Heart right ventricle (tissue), 16 donors: ENCODE data around the gene CRYZL1. TPM values are rescaled to one million over a fixed set of nuclear protein-coding genes. Genes with fewer than 3 reads are reported as not detected.
A peak's percentile ranks its signal among the peaks of the same experiment; 100 is the strongest.

Experiments
- ATAC-seq, 8 donors: fragments of 200-7000 bp; cut with Tn5 transposase; one replicate each; pipeline ENCODE4 v1.9.1; 2020; ENCODE audit warnings: mild to moderate bottlenecking in 8 of 8, moderate library complexity in 8 of 8, moderate number of reproducible peaks in 1 of 8
- DNase-seq, 2 donors: peaks; one replicate each; pipeline ENCODE4 v3.0.0-alpha.2; 2020
- H3K27ac ChIP-seq, 10 donors: fragments of 200-600 bp; sonication (generic) in 2 of 10; one replicate each; pipeline versions ENCODE4 v1.5.0 to v1.8.0; 2020 to 2022; ENCODE audit warnings: mild to moderate bottlenecking in 3 of 10
- H3K27me3 ChIP-seq, 7 donors: fragments of 200-600 bp; one replicate each; pipeline ENCODE4 v1.8.0; 2021 to 2022; ENCODE audit warnings: mild to moderate bottlenecking in 2 of 7
- H3K36me3 ChIP-seq, 9 donors: fragments of 200-600 bp; sonication (generic) in 1 of 9; one replicate each; pipeline versions ENCODE4 v1.5.0 to v1.8.0; 2020 to 2022; ENCODE audit warnings: mild to moderate bottlenecking in 2 of 9
- H3K4me1 ChIP-seq, 9 donors: fragments of 200-600 bp; sonication (generic) in 1 of 9; one replicate each; pipeline versions ENCODE4 v1.5.0 to v1.8.0; 2020 to 2022; ENCODE audit warnings: mild to moderate bottlenecking in 4 of 9
- H3K4me3 ChIP-seq, 10 donors: fragments of 200-600 bp; sonication (generic) in 2 of 10; one replicate each; pipeline versions ENCODE4 v1.5.0 to v1.8.0; 2020 to 2022; ENCODE audit warnings: mild to moderate bottlenecking in 7 of 10, moderate library complexity in 2 of 10
- H3K9me3 ChIP-seq, 11 donors: fragments of 200-600 bp in 10 of 11; sonication (generic) in 2 of 11; one replicate each; pipeline versions ENCODE4 v1.5.0 to v1.8.0; 2013 to 2022; ENCODE audit warnings: mild to moderate bottlenecking in 2 of 11, control low read depth in 1 of 11, moderate library complexity in 1 of 11
- WGBS, 2 donors: extraction: QIAGEN DNeasy Blood & Tissue Kit; methylation state at CpG; one replicate each; pipeline ENCODE4 v1.1.7; 2013; ENCODE audit warnings: inconsistent platforms in 1 of 2; 5-methylcytosine and 5-hydroxymethylcytosine counted together
- intact Hi-C, 10 donors: fragments of 100-400 bp; cut with DNase I; formaldehyde crosslinking; loops; one replicate each; pipeline versions ENCODE4 v1.11.1 to v1.14.2; 2022
- polyA plus RNA-seq, 2 donors: library from polyadenylated mRNA; stranded (reverse); fragments of 200-250 nt; gene quantifications; one replicate each; pipeline ENCODE4 v1.2.3, GENCODE V29; 2013
- total RNA-seq, 10 donors: library from RNA; stranded (reverse); fragmentation: NEBNext Ultra II Directional in 3 of 10; extraction: Animal tissue kit (Norgen Biotek cat#: 25700) in 3 of 10; gene quantifications; one replicate each; pipeline versions ENCODE4 v1.2.1 to v1.2.4, GENCODE V29; 2021 to 2023
- TF ChIP-seq, protein P1 (sequence below), 9 donors: fragments of 200-600 bp; sonication (generic) in 2 of 9; IDR thresholded peaks; one replicate each; pipeline versions ENCODE4 v1.5.0 to v1.8.0; 2021 to 2022; ENCODE audit warnings: antibody characterized with exemption in 9 of 9, mild to moderate bottlenecking in 5 of 9, moderate library complexity in 1 of 9
- donor health status: Arrhythmogenic right ventricular cardiomyopathy.
- donor health status: ischemic (EF 13 %, LVEDD 7.1; RV severe dilation, severe dysfunction).
- donor health status: healthy with polysubstance abuse.
- donor health status: DM: no; HTN: yes; CAD: no.
- donor health status: DM: no; HTN: no; CAD: no.
- donor health status: ischemic (EF 25% LVEDD 6.9; RV normal size, moderate dysfunction).
- donor health status: ischemic (EF 25% LVEDD 5.7; RV mildly dilated, moderate dysfunction).
- donor health status: healthy.
- donor health status: DM: yes; HTN: yes; CAD: no.
- donor health status: Ischemic cardiomyopathy.
- donor health status: ischemic (EF 35%, LVEDD 5.7; RV mildly dilated, moderate dysfunction).
- donor health status: nonischemic (EF 11% LVEDD 7.7; RV severe dilation, severe dysfunction).
- donor health status: DM: yes; HTN: yes; CAD: no.
- donor health status: PGD.
- donor health status: ischemic (EF 29% LVEDD 5.4; RV normal size, mild dysfunction).
- donor health status: nonischemic (EF 23%, LVEDD 6.1; RV moderate dilation, normal function).

Gene CRYZL1
- total and polyA plus RNA-seq, 12 donors = 15.3 to 31.8 (median 26.0) TPM

DNA sequence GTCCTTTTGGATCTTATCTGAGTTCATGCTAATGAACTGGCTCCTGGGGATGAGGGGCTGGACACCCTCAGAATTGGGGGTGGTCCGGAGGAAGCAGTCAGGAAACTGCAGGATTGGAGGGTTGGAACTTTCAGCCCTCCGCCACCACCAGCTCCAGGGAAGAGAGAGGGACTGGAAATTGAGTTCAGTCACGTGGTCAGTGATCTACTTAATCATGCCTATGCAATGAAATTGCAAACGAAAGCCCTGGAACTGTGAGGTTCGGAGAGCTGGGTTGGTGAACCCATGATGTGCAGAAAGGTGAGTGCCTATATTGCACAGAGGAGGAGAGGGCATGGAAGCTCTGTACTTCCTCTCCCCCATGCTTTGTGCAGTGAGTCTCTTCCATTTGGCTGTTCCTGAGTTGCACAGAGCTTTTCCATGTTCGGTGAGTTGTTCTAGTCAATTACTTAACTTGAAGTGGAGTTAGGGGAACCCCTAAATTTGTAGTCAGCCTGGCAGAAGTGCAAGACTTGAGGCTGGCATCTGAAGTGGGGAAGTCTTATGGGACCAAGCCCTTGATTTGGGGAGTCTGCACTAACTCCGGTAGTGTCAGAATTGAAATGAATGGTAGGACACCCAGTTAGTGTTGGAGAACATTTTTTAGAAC, 17.5 kb upstream of the CRYZL1 start:
- Histone ChIP-seq H3K27me3 (no peaks in the 10 kb centered on the region), H3K27ac (peak overlapping the region in 1 of 10 donors; percentile 46), H3K9me3 (peaks cover 0 to 9% (median 0%) of the 10 kb centered on the region in 11 donors), H3K4me1 (peaks cover 0 to 60% (median 47%) of the 10 kb centered on the region in 9 donors), H3K36me3 (no peaks in the 10 kb centered on the region), H3K4me3 (no peak overlapping the region)
- 87% methylated on average over 7 of the region's 7 CpGs for WGBS, 2 donors
- TF ChIP-seq, protein P1, sequence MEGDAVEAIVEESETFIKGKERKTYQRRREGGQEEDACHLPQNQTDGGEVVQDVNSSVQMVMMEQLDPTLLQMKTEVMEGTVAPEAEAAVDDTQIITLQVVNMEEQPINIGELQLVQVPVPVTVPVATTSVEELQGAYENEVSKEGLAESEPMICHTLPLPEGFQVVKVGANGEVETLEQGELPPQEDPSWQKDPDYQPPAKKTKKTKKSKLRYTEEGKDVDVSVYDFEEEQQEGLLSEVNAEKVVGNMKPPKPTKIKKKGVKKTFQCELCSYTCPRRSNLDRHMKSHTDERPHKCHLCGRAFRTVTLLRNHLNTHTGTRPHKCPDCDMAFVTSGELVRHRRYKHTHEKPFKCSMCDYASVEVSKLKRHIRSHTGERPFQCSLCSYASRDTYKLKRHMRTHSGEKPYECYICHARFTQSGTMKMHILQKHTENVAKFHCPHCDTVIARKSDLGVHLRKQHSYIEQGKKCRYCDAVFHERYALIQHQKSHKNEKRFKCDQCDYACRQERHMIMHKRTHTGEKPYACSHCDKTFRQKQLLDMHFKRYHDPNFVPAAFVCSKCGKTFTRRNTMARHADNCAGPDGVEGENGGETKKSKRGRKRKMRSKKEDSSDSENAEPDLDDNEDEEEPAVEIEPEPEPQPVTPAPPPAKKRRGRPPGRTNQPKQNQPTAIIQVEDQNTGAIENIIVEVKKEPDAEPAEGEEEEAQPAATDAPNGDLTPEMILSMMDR (IDR thresholded peaks at IDR 0.05) = no peak
- DNase-seq (no peak), ATAC-seq (no peak)
- intact Hi-C loops = no loop called here

- no peaks in the 10 kb centered on the region for H3K27me3 ChIP-seq
- 53 to 64% methylated on average over 8 of the region's 8 CpGs for whole genome bisulfite sequencing, 2 donors
- peak in 7 of 8 donors; percentile 20 to 76 (median 54) for ATAC-seq
- no peak overlapping the region for H3K4me3 ChIP-seq
- H3K9me3 ChIP-seq = peaks cover 0 to 9% (median 0%) of the 10 kb centered on the region in 11 donors
- intact Hi-C loops = no loop called here
- no peaks in the 10 kb centered on the region for H3K36me3 ChIP-seq
- H3K27ac ChIP-seq = peak overlapping the region in 6 of 10 donors; percentile 3 to 74 (median 38)
- TF ChIP-seq, protein P1 (IDR thresholded peaks at IDR 0.05) = no peak
- DNase-seq = no peak
- H3K4me1 ChIP-seq = peaks cover 0 to 62% (median 48%) of the 10 kb centered on the region in 9 donors
Observed at GRCh38 chr21:33657124-33657820, 15.7 kb upstream of the CRYZL1 start.

DNA sequence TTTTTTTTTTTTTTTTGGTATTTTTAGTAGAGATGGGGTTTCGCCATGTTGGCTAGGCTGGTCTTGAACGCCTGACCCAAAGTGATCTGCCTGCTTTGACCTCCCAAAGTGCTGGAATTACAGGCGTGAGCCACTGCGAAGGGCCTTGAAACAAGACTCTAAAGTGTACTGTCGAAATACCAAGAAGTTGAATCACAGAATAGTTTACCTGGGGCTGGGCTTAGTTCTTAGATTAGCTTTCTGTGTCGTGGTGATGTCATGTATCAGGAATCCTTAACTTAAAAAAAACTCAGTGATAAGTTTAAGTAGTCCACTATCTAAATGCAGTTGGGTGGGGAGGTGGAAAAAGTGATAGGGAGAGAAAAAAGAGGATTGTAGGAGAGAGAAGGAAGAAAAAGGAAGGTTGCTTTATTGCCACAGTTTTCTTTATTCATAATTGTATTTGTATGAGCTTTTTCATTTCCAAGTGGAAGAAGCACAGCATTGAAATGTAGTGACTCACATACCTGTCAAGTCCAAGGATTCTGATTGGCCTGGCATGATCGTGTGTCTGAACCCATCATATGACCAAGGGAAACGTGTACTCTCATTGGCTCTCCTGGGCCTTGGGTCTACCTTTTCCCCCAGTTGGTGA, 14.2 kb upstream of the CRYZL1 start:
- Histone ChIP-seq H3K27ac (peak overlapping the region in 2 of 10 donors; percentile 11 to 42), H3K4me1 (peaks cover 0 to 72% (median 54%) of the 10 kb centered on the region in 9 donors), H3K36me3 (no peaks in the 10 kb centered on the region), H3K27me3 (no peaks in the 10 kb centered on the region), H3K4me3 (no peak overlapping the region), H3K9me3 (no peaks in the 10 kb centered on the region)
- no peak for DNase-seq
- ATAC-seq = peak in 5 of 8 donors; percentile 14 to 47 (median 26)
- intact Hi-C loops = no loop called here
- TF ChIP-seq, protein P1 (IDR thresholded peaks at IDR 0.05) = no peak
- 58 to 61% methylated on average over 8 of the region's 8 CpGs for WGBS, 2 donors

GRCh38 chr21:33654412-33654811, 12.9 kb upstream of the CRYZL1 start:
- Histone ChIP-seq H3K4me1 (peaks cover 0 to 68% (median 42%) of the 10 kb centered on the region in 9 donors), H3K4me3 (no peak overlapping the region), H3K27ac (peak overlapping the region in 1 of 10 donors; percentile 11), H3K27me3 (no peaks in the 10 kb centered on the region), H3K9me3 (no peaks in the 10 kb centered on the region), H3K36me3 (no peaks in the 10 kb centered on the region)
- intact Hi-C loops = no loop called here
- no peak for DNase-seq
- WGBS, 2 donors = 91 to 92% methylated on average over 4 of the region's 4 CpGs
- TF ChIP-seq, protein P1 (IDR thresholded peaks at IDR 0.05) = no peak
- no peak for ATAC-seq
